HepG2 (cell line): ENCODE measurements around the gene TBC1D14. TPM values are rescaled to one million over a fixed set of nuclear protein-coding genes. Genes with fewer than 3 reads are reported as not detected.

Source experiments
- ATAC-seq: fragments of 200-7000 bp; cut with Tn5 transposase; 3 replicates; pipeline ENCODE4 v1.9.1; 2020; ENCODE audit warnings: mild to moderate bottlenecking, moderate library complexity
- BruUV-seq: library from RNA; stranded (reverse); fragments of 400-500 nt; replicated peaks from 2 replicates; lab custom pipeline; 2021; lab: Mats Ljungman, UMichigan
- CTCF ChIA-PET: fragments of 300-600 bp; formaldehyde crosslinking; extraction: SDS; loops from one replicate; lab custom pipeline; 2021; ENCODE audit warnings: low total read pairs, inconsistent platforms, low intra/inter-chr PET ratio; lab: Yijun Ruan, JAX
- POLR2A ChIA-PET: fragments of 350-600 bp; sonication (Branson Sonifier 250); formaldehyde crosslinking; loops from one replicate; lab custom pipeline; 2020; ENCODE audit warnings: antibody characterized with exemption, inconsistent platforms; lab: Yijun Ruan, JAX
- DNase-seq: peaks from one replicate; pipeline ENCODE4 v3.0.0-alpha.2; 2015; ENCODE audit warnings: low spot score
- FAIRE-seq: peaks from 3 replicates; lab custom pipeline; 2011; peaks lifted over from hg19 to GRCh38; lab: Jason Lieb, UNC
- H2AFZ ChIP-seq: one replicate; pipeline ENCODE4 v1.6.1; 2011; ENCODE audit warnings: low read length, inconsistent platforms
- H3K27ac ChIP-seq: fragments of 300-600 bp; 3 replicates; pipeline ENCODE4 v1.8.0; 2011; ENCODE audit warnings: mixed run types, mild to moderate bottlenecking, mixed read lengths, low read length, inconsistent platforms; ENCODE audit not compliant: insufficient read depth; ENCODE audit errors: extremely low read length
- H3K27me3 ChIP-seq, 2 experiments: fragments of 200-600 bp in 1 of 2; 2 replicates in 1 of 2; 3 replicates in 1 of 2; pipeline versions ENCODE4 v1.6.0 to v1.8.0; 2011; ENCODE audit warnings: low read length in 2 of 2, mild to moderate bottlenecking in 2 of 2, moderate library complexity in 2 of 2, inconsistent platforms in 1 of 2; ENCODE audit not compliant: insufficient read depth in 2 of 2, control insufficient read depth in 1 of 2
- H3K36me3 ChIP-seq, 2 experiments: fragments of 200-600 bp in 1 of 2; replicated peaks in 1 of 2; 2 replicates in 1 of 2; 3 replicates in 1 of 2; pipeline versions ENCODE4 v1.5.1 to v1.8.0; 2011; ENCODE audit warnings: low read length in 2 of 2, inconsistent platforms in 1 of 2; ENCODE audit not compliant: insufficient read depth in 2 of 2, control insufficient read depth in 1 of 2
- H3K4me1 ChIP-seq: 2 replicates; pipeline ENCODE4 v1.5.1; 2012; ENCODE audit warnings: low read length, inconsistent platforms; ENCODE audit not compliant: insufficient read depth
- H3K4me2 ChIP-seq: 2 replicates; pipeline ENCODE4 v1.6.0; 2011; ENCODE audit warnings: low read depth, low read length, inconsistent platforms
- H3K4me3 ChIP-seq, 3 experiments: fragments of 200-600 bp in 1 of 3; sonication (generic), shearing (Covaris generic) in 1 of 3; replicated peaks in 1 of 3; 2 replicates each; pipeline ENCODE4 v1.5.1; 2011 to 2016; ENCODE audit warnings: low read length in 3 of 3, inconsistent platforms in 2 of 3, low read depth in 2 of 3, mild to moderate bottlenecking in 2 of 3, control low read depth in 1 of 3, mixed read lengths in 1 of 3; ENCODE audit not compliant: insufficient read depth in 1 of 3
- H3K79me2 ChIP-seq: one replicate; pipeline ENCODE4 v1.6.1; 2011; ENCODE audit warnings: low read length, inconsistent platforms; ENCODE audit not compliant: insufficient read depth
- H3K9ac ChIP-seq: 2 replicates; pipeline ENCODE4 v1.6.0; 2011; ENCODE audit warnings: mild to moderate bottlenecking, low read depth, low read length, inconsistent platforms; ENCODE audit not compliant: insufficient read depth
- H3K9me3 ChIP-seq: 2 replicates; pipeline ENCODE4 v1.5.1; 2012; ENCODE audit warnings: mild to moderate bottlenecking, low read length
- H4K20me1 ChIP-seq: 2 replicates; pipeline ENCODE4 v1.6.0; 2011; ENCODE audit warnings: inconsistent platforms, mild to moderate bottlenecking, low read length, moderate library complexity; ENCODE audit not compliant: insufficient read depth
- ATF3 ChIP-seq: sonication (generic); formaldehyde crosslinking; IDR thresholded peaks from 2 replicates; pipeline ENCODE4 v1.4.0; 2020; ENCODE audit warnings: missing genetic modification reagents
- BCL6 ChIP-seq: IDR thresholded peaks from 2 replicates; pipeline ENCODE4 v1.6.1; 2016; ENCODE audit warnings: missing genetic modification reagents, missing compliant biosample characterization
- ELF4 ChIP-seq: sonication (generic); formaldehyde crosslinking; IDR thresholded peaks from 2 replicates; pipeline ENCODE4 v1.5.0; 2020; ENCODE audit warnings: missing genetic modification reagents, mild to moderate bottlenecking, moderate library complexity, borderline replicate concordance
- EP300 ChIP-seq, 3 experiments: sonication (generic) in 1 of 3; formaldehyde crosslinking in 1 of 3; IDR thresholded peaks; 2 replicates each; pipeline versions ENCODE4 v1.5.1 to v1.6.1; 2011 to 2020; ENCODE audit warnings: low read depth in 2 of 3, low read length in 2 of 3, borderline replicate concordance in 1 of 3, improper control_type of control experiment in 1 of 3, mild to moderate bottlenecking in 1 of 3, missing genetic modification reagents in 1 of 3, moderate library complexity in 1 of 3
- MAX ChIP-seq: IDR thresholded peaks from 2 replicates; pipeline ENCODE4 v1.6.1; 2012; ENCODE audit warnings: inconsistent platforms
- MEF2D ChIP-seq: sonication (generic); formaldehyde crosslinking; IDR thresholded peaks from 2 replicates; pipeline ENCODE4 v1.5.1; 2020; ENCODE audit warnings: mild to moderate bottlenecking, missing genetic modification reagents
- PHF8 ChIP-seq: sonication (generic); formaldehyde crosslinking; IDR thresholded peaks from 2 replicates; pipeline ENCODE4 v1.5.0; 2020; ENCODE audit warnings: missing genetic modification reagents
- SYNCRIP ChIP-seq: fragments of 200-400 bp; formaldehyde crosslinking; IDR thresholded peaks from 2 replicates; pipeline ENCODE4 v1.6.1; 2018; ENCODE audit warnings: mild to moderate bottlenecking, low read depth, low read length; ENCODE audit not compliant: insufficient read depth
- TARDBP ChIP-seq: sonication (generic); formaldehyde crosslinking; IDR thresholded peaks from 2 replicates; pipeline ENCODE4 v1.8.0; 2022; ENCODE audit warnings: mild to moderate bottlenecking, missing genetic modification reagents
- TBP ChIP-seq: sonication (generic); formaldehyde crosslinking; IDR thresholded peaks from 2 replicates; pipeline ENCODE4 v1.5.0; 2020; ENCODE audit warnings: missing genetic modification reagents
- UBTF ChIP-seq: sonication (generic); formaldehyde crosslinking; IDR thresholded peaks from 2 replicates; pipeline ENCODE4 v1.4.0; 2020; ENCODE audit warnings: mild to moderate bottlenecking, missing genetic modification reagents
- ZBTB25 ChIP-seq: IDR thresholded peaks from 2 replicates; pipeline ENCODE4 v1.6.1; 2018; ENCODE audit warnings: missing genetic modification reagents
- ZC3H13 ChIP-seq: sonication (generic); formaldehyde crosslinking; IDR thresholded peaks from 2 replicates; pipeline ENCODE4 v1.8.1; 2023; ENCODE audit warnings: mild to moderate bottlenecking, missing genetic modification reagents, moderate library complexity
- ZFX ChIP-seq: sonication (generic); formaldehyde crosslinking; IDR thresholded peaks from 2 replicates; pipeline ENCODE4 v1.4.0; 2020; ENCODE audit warnings: mild to moderate bottlenecking, low read depth, missing genetic modification reagents, moderate library complexity
- ZNF713 ChIP-seq: sonication (generic); formaldehyde crosslinking; IDR thresholded peaks from 2 replicates; pipeline ENCODE4 v1.4.0; 2020; ENCODE audit warnings: mild to moderate bottlenecking, missing genetic modification reagents
- ZNF788 ChIP-seq: sonication (generic); formaldehyde crosslinking; IDR thresholded peaks from 2 replicates; pipeline ENCODE4 v1.5.0; 2020; ENCODE audit warnings: mild to moderate bottlenecking, missing genetic modification reagents, borderline replicate concordance
- ZNF83 ChIP-seq: sonication (generic); formaldehyde crosslinking; IDR thresholded peaks from 2 replicates; pipeline ENCODE4 v1.4.0; 2020; ENCODE audit warnings: missing genetic modification reagents, mild to moderate bottlenecking, borderline replicate concordance
- WGBS: methylation state at CpG from one replicate; pipeline ENCODE4 v1.1.6; 2017; ENCODE audit warnings: low lambda C conversion rate; 5-methylcytosine and 5-hydroxymethylcytosine counted together
- in situ Hi-C: cut with HindIII; loops from 2 replicates; pipeline ENCODE4 v1.10.0; 2017; ENCODE audit warnings: low pct_unique_long_range_greater_than_20kb; ENCODE audit not compliant: extremely low pct_ligation_motif_present
- intact Hi-C: fragments of 100-400 bp; cut with micrococcal nuclease; formaldehyde crosslinking; loops from one replicate; pipeline ENCODE4 v1.10.0; 2022; ENCODE audit not compliant: unreplicated experiment
- polyA plus RNA-seq, 8 experiments: library from polyadenylated mRNA; depleted of rRNA in 3 of 8; stranded (reverse) in 7 of 8; unstranded in 1 of 8; fragments of >200 nt; fragmentation: Illumina TruSeq in 4 of 8; extraction: Trizol in 4 of 8; gene quantifications; 2 replicates each; pipeline versions ENCODE4 v1.2.1 to v1.2.3, GENCODE V29; 2011 to 2016; ENCODE audit warnings: low read depth in 4 of 8, missing spikeins in 1 of 8, mixed read lengths in 1 of 8; ENCODE audit not compliant: insufficient read depth in 1 of 8
- total RNA-seq, 5 experiments: library from RNA; depleted of rRNA; stranded (reverse); fragments of >200 nt; fragmentation: Illumina TruSeq; extraction: Trizol; gene quantifications; 2 replicates each; pipeline ENCODE4 v1.2.3, GENCODE V29; 2016; ENCODE audit warnings: low read depth in 1 of 5

Gene TBC1D14
- total and polyA plus RNA-seq, 2 of the 13 experiments (the other 11 are each of a cell fraction or from before 2014, with no cell fraction given) = 29.5 to 46.5 TPM

- peak; percentile 86 for TF ChIP-seq MAX
- TF ChIP-seq ATF3 (CRISPR knock-in tag) = no peak
- no peak for TF ChIP-seq MEF2D (CRISPR knock-in tag)
Measured at GRCh38 chr4:7067452-7068278, 158.0 kb downstream of the TBC1D14 start, which contains the start of gene GRPEL1 (continued).

- no peak for FAIRE-seq
- intact Hi-C loops = loop anchor here (5.0 kb wide), 1 partner anchor 81 kb away; no protein-coding TSS in a partner anchor
- TF ChIP-seq ZC3H13 (CRISPR knock-in tag) (no peak), EP300 (IDR thresholded peaks at IDR 0.05; ENCODE audit: low read depth in 2 of 2, low read length in 2 of 2) (no peak), EP300 (CRISPR knock-in tag; IDR thresholded peaks at IDR 0.05; ENCODE audit: borderline replicate concordance) (no peak), TBP (CRISPR knock-in tag) (no peak), UBTF (peak; percentile 70; the same call in 1 of the 2 replicates), TARDBP (CRISPR knock-in tag) (0 out of 2 replicates have a peak, but pooled peaks have one; percentile 38), ZNF83 (no peak), ZBTB25 (CRISPR knock-in tag) (no peak), ZFX (no peak; the same call in 1 of the 2 replicates), SYNCRIP (no peak), PHF8 (CRISPR knock-in tag) (peak; percentile 72; the same call in 1 of the 2 replicates), ZNF713 (CRISPR knock-in tag) (0 out of 2 replicates have a peak, but pooled peaks have one; percentile 58), BCL6 (no peak), ELF4 (CRISPR knock-in tag) (no peak), ZNF788 (CRISPR knock-in tag) (0 out of 2 replicates have a peak, but pooled peaks have one; percentile 19)
Measured at GRCh38 chr4:7068279-7068842, 158.7 kb downstream of the TBC1D14 start.

More at GRCh38 chr4:7068279-7068842, 158.7 kb downstream of the TBC1D14 start:
- Histone ChIP-seq H3K27me3 (no peaks in the 10 kb centered on the region; a peak in 1 of 5 replicates), H3K9me3 (no peaks in the 10 kb centered on the region), H3K4me3 (peak overlapping the region; percentile 74 to 97 (median 81)), H3K9ac (peak overlapping the region; percentile 69), H3K4me2 (peak overlapping the region; percentile 90), H2AFZ (no peak overlapping the region), H4K20me1 (peaks cover 34% of the 10 kb centered on the region), H3K27ac (peak overlapping the region; percentile 71), H3K4me1 (peaks cover 67% of the 10 kb centered on the region), H3K36me3 (peaks cover 5 to 14% of the 10 kb centered on the region in 2 experiments), H3K79me2 (peaks cover 46% of the 10 kb centered on the region)
- CTCF ChIA-PET = no interaction called here
- peak; percentile 70 for ATAC-seq
- POLR2A ChIA-PET = interaction anchor here (0.6 to 5.1 kb wide), 27 partner anchors 9 to 738 kb away, joined by 3 to 64 read pairs (median 5); partner anchors contain the start of genes MRFAP1L1, TADA2B and TBC1D14
- under 1% methylated on average over 23 of the region's 50 CpGs for WGBS
- no peak for DNase-seq
- in situ Hi-C loops = no loop called here
- TSS peak; percentile 93 for BruUV-seq
